ENCODE data around the gene SOWAHD.

Gene SOWAHD, protein sequence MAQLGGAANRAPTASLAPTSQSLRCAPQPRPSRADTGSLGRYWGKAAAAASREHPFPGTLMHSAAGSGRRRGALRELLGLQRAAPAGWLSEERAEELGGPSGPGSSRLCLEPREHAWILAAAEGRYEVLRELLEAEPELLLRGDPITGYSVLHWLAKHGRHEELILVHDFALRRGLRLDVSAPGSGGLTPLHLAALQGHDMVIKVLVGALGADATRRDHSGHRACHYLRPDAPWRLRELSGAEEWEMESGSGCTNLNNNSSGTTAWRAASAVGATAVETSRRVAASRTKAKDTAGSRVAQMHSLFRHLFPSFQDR

DNA sequence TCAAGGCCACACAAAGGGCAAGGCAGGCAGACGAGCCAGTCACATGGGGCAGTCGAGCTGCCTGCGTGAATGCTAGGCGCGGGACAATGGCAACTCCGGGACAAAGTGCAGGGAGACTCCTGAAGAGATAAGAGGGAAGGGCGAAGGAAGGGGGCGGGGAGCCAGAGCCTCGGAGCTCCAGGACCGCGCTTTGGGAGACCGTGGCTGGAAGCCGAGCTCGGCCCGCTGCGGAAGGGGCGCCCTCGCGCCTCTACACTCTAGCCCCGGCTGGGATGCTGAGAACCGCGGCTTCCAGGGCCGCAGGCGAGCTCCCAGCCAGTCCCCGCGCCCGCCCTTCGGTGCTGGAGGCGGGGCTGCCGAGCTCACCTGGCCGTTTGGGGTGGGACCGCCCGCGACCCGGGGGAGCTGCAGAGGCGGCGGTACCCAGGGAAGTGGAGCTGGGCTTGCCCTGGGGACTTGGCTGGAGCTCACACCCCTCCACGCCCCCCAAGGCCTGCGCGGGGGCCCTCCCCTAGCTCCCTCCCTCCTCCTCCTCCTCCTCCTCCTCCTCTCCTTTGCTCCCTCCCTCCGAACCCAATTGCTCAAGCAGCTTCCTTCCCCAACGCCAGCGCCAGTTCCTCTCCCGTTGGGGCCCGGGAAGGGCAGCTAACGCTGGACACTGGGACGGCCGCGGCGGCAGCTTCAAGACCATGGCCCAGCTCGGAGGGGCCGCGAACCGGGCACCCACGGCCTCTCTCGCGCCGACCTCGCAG lies at the start of gene SOWAHD:
Gene SOWAHD (plus strand): TSS at position 610 of the 752 bp plus-strand sequence. CDS start 80 bp downstream, at position 690.
- peak within 1 kb of the TSS; percentile 92 for H3K27ac Mint-ChIP-seq
- ATAC-seq (replicated peaks) (peak in 1 of 2 donors; percentile 13), DNase-seq (peak; percentile 34)
- peak within 1 kb of the TSS; percentile 85 to 90 for H3K4me3 Mint-ChIP-seq
- H3K27me3 Mint-ChIP-seq = no peaks in the 10 kb centered on the region
- H3K36me3 Mint-ChIP-seq = peaks cover 3 to 5% of the 10 kb centered on the region in 2 donors
- H3K9me3 Mint-ChIP-seq = no peaks in the 10 kb centered on the region
- H3K4me1 Mint-ChIP-seq = peaks cover 44 to 67% of the 10 kb centered on the region in 2 donors

DNA sequence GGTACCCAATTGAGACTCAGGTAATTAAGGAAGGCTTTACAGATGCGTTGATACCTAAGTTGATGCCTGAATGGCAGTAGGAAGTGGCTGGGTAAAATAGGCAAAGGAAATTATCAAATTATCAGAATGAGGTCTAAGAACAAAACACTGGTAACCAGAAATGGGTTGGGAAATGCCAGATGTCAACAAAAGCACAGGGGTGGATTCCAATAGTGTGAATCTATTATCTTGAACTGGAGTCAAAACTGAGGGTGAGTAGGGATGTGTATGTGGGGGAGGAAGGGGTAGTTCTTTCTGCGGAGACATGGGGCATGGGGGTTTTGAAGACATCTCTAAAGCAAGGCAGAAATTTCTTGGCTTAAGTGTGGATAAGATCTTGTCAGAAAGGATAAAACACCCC lies 49.5 kb upstream of the SOWAHD start:
- Mint-ChIP-seq H3K27ac (no peak overlapping the region), H3K4me3 (no peak overlapping the region), H3K27me3 (peaks cover 0 to 5% of the 10 kb centered on the region in 2 donors), H3K36me3 (no peaks in the 10 kb centered on the region), H3K4me1 (peaks cover 0 to 9% of the 10 kb centered on the region in 2 donors), H3K9me3 (no peaks in the 10 kb centered on the region)
- DNase-seq = no peak
- no peak for ATAC-seq (replicated peaks)

DNA sequence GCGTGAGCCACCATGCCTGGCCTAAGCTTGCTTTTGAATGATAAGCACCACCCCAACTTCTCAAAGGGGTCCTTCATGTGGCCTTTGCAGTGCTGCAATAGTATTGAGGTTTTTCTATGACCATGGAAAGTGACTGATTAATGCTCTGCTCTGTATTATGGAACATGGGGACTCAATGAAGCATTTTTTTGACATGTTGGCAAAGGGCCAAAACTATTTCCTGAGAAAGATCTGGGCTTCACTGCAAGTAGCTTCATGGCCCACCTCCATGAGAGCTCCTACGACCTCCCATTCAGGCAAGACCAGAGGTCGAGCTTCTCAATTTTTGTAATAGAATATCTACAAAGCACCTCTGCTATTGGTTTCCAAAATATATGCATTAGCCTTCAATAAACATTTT lies 48.8 kb upstream of the SOWAHD start:
- no peak overlapping the region for H3K27ac Mint-ChIP-seq
- no peak for DNase-seq
- ATAC-seq (replicated peaks) = no peak
- peaks cover 0 to 7% of the 10 kb centered on the region in 2 donors for H3K4me1 Mint-ChIP-seq
- H3K4me3 Mint-ChIP-seq = no peak overlapping the region
- peaks cover 0 to 5% of the 10 kb centered on the region in 2 donors for H3K27me3 Mint-ChIP-seq
- H3K36me3 Mint-ChIP-seq = no peaks in the 10 kb centered on the region
- no peaks in the 10 kb centered on the region for H3K9me3 Mint-ChIP-seq

DNA sequence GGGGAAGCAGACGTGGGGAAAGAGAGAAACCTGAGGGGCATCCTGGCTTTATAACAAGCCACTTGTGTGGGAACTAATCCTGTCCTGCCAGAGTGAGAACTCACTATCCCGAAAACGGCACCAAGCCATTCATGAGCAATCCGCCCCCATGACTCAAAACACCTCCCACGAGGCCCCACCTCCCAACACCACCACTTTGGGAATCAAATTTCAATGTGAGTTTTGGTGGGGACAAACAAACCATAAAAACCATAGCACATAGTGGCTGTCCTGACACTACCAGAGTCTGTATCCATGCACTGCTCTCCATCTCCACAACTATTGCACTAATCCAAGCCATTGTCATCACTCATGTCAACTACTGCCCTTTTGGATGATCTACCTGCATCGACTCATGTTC lies 36.9 kb upstream of the SOWAHD start:
- Mint-ChIP-seq H3K27ac (no peak overlapping the region), H3K4me1 (no peaks in the 10 kb centered on the region), H3K36me3 (no peaks in the 10 kb centered on the region), H3K27me3 (no peaks in the 10 kb centered on the region), H3K4me3 (no peak overlapping the region), H3K9me3 (no peaks in the 10 kb centered on the region)
- DNase-seq (no peak), ATAC-seq (replicated peaks) (no peak)

DNA sequence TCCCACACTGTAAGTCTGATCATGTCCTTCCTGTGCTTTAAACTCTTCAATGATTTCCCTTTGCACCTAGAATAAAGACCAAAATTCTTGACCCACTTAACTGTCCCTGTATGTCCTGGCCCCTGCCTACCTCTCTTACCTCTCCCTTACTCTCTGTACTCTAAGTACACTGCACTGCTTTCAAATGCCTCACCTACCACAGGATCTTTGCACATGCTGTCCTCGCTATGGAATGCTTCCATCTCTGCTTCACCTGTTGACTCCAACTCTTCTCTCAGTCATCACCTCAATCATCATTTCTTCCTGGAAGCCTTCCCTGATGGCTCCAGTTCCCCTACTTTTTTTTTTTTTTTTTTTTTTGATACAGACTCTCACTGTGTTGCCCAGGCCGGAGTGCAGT lies 36.5 kb upstream of the SOWAHD start:
- ATAC-seq (replicated peaks) (no peak), DNase-seq (no peak)
- no peaks in the 10 kb centered on the region for H3K27me3 Mint-ChIP-seq
- no peaks in the 10 kb centered on the region for H3K4me1 Mint-ChIP-seq
- H3K36me3 Mint-ChIP-seq = no peaks in the 10 kb centered on the region
- H3K9me3 Mint-ChIP-seq = no peaks in the 10 kb centered on the region
- H3K4me3 Mint-ChIP-seq = no peak overlapping the region
- H3K27ac Mint-ChIP-seq = no peak overlapping the region

DNA sequence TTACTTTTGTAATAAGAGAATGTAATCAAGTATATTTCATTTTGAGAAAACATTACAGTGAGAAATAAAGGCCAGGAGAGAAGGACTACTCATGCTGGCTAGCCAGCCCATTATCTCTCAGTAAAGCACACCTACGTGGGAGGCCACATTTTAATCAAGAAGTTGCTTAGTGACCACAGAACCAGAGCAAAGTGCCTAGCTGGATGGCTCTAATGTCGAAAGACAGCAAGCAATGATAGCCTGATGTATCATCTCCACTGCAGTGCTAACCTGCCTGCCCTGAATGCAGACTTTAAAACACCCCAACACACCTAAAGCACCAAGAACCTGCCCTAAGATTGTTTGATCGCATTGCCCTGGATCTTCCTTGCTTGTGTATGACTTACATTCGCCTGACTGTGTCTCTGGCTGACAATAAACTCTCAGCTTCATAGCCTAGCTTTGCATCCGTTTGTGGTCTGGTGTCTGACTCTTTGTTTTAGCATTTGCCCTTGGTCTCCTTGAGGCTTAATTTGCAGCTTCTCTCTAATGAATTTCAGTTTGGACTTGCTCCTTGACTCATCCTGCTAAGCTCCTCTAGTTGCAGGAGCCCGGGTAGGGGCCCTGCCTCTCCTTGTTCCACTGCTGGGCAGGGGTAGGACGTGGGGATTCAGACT lies 31.4 kb upstream of the SOWAHD start:
- Mint-ChIP-seq H3K36me3 (no peaks in the 10 kb centered on the region), H3K4me1 (no peaks in the 10 kb centered on the region), H3K4me3 (no peak overlapping the region), H3K27ac (no peak overlapping the region), H3K27me3 (peaks cover 0 to 12% of the 10 kb centered on the region in 2 donors), H3K9me3 (no peaks in the 10 kb centered on the region)
- DNase-seq (no peak), ATAC-seq (replicated peaks) (no peak)

DNA sequence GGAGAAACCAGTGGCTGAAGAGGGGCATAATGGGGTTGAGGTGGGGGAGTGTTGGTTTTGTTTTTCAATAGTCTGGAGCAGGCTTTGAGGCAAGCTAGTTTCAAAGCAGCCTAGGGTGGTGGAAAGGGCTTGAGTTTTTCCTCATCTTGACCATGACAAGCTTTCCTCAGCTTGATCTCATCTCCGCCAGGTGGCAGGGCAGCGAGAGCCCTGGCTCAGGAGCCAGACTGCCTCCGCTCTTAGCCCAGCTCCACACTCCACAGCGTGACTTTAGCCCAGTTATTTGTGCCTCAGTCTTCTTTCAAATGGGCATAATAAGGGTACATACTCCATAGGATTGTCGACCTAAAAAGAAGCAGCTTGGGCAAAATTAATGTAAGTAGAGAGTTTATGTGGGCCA lies 29.9 kb upstream of the SOWAHD start:
- DNase-seq (no peak), ATAC-seq (replicated peaks) (no peak)
- H3K27me3 Mint-ChIP-seq = peaks cover 0 to 12% of the 10 kb centered on the region in 2 donors
- no peaks in the 10 kb centered on the region for H3K4me1 Mint-ChIP-seq
- H3K36me3 Mint-ChIP-seq = no peaks in the 10 kb centered on the region
- no peaks in the 10 kb centered on the region for H3K9me3 Mint-ChIP-seq
- no peak overlapping the region for H3K27ac Mint-ChIP-seq
- no peak overlapping the region for H3K4me3 Mint-ChIP-seq

DNA sequence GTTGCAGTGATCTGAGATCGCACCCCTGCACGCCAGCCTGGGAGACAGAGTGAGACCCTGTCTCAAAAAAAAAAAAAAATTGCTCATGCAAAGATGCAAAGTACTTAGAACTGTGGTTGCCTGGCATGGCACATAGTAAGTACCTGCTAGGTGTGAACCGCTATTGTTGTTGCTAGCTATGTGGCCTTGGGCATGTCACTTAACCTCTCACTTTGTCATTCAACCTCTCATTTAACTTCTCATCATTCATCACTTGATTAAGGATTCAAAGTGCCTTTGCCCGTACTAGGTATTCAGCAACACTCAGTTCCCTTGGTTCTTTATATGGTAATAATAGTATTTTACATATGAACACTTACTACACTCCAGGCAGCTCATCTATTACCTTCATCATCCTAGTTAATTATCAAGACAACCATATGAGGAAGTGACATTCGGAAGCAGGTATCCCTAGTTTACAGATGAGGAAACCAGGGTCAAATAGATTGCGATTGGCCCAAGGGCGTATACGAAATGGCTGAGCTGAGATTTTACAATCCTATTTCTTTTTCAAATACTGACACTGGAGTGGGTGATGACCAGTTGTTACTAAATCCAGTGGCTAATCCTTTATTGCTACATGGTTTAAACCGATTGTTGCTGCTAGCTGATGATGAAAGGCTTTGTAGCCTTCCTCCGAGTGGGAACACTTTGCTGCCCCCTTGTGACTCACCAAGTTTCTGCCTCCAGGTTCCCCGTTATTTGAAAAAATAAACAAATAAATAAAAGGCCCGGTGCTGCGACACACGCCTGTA lies 28.8 kb upstream of the SOWAHD start:
- no peak overlapping the region for H3K27ac Mint-ChIP-seq
- ATAC-seq (replicated peaks) (peak; percentile 52 to 61), DNase-seq (peak; percentile 44)
- H3K4me1 Mint-ChIP-seq = no peaks in the 10 kb centered on the region
- peaks cover 0 to 12% of the 10 kb centered on the region in 2 donors for H3K27me3 Mint-ChIP-seq
- H3K4me3 Mint-ChIP-seq = no peak overlapping the region
- no peaks in the 10 kb centered on the region for H3K9me3 Mint-ChIP-seq
- no peaks in the 10 kb centered on the region for H3K36me3 Mint-ChIP-seq

DNA sequence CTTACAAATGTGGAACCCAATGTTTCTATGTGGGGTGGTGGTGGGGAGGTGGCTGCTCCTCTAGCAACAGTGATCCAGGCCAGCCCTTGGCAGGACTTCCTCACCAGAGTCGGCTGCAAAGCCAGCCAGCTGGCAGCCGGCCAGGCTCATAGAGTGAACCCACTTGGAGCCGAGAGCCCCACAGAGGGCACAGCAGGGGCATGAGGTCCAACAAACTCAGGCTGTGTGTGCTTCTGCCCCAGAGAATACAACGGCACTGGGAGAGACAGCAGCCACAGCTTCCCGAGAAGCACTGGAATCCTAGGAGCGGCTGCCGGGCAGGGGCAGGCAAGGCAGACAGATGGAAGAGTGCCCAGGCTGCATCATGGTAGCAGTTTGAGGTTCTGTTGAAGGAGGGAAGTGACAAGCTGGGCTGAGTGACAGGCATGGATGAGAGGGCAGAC lies 23.5 kb upstream of the SOWAHD start:
- no peak overlapping the region for H3K4me3 Mint-ChIP-seq

DNA sequence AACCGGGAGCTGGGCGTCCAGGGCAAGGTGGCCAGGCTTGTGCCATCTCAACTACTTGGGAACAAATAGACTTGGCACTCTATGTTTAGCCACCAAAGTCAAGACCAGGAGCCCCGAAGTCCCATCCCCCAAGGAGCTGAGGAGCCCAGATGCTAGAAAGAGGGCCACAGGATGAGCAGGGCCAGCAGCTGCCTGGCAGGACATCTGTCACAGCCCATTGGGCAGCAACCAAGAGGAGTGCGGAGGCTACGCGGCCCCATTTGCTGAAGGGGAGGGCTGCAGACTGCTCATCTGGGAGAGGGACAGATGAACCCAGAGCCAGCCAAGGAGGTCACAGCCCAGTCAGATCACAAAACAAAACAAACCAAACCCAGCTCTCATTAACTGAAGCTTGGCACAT lies 22.9 kb upstream of the SOWAHD start:
- Mint-ChIP-seq H3K4me3 (no peak overlapping the region), H3K27me3 (peaks cover 0 to 21% of the 10 kb centered on the region in 2 donors), H3K4me1 (peaks cover 0 to 4% of the 10 kb centered on the region in 2 donors), H3K9me3 (no peaks in the 10 kb centered on the region), H3K36me3 (no peaks in the 10 kb centered on the region), H3K27ac (no peak overlapping the region)
- ATAC-seq (replicated peaks) = no peak
- no peak for DNase-seq

More for the DNA sequence above, 23.5 kb upstream of the SOWAHD start:
- no peaks in the 10 kb centered on the region for H3K36me3 Mint-ChIP-seq
- no peak for ATAC-seq (replicated peaks)
- H3K4me1 Mint-ChIP-seq = peaks cover 0 to 4% of the 10 kb centered on the region in 2 donors
- H3K9me3 Mint-ChIP-seq = no peaks in the 10 kb centered on the region
- no peak overlapping the region for H3K27ac Mint-ChIP-seq
- peaks cover 0 to 21% of the 10 kb centered on the region in 2 donors for H3K27me3 Mint-ChIP-seq
- no peak for DNase-seq

DNA sequence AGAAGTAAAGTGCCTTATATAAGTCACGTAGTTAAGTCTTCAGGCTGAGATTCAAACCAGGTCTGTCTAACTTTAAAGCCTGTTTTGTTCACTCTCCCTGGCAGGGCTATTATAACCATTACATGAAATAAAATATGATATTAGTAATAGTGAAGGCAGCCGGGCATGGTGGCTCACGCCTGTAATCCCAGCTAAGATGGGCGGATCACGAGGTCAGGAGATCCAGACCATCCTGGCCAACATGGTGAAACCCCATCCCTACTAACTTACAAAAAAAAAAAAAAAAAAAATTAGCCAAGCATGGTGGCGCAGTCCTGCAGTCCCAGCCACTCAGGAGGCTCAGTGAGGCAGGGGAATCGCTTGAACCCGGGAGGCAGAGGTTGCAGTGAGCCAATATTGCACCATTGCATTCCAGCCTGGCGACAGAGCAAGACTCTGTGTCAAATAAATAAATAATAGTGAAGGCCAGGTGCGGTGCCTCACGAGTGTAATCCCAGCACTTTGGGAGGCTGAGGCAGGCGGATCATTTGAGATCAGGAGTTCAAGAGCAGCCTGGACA lies 22.1 kb upstream of the SOWAHD start:
- no peak for DNase-seq
- Mint-ChIP-seq H3K4me1 (peaks cover 0 to 4% of the 10 kb centered on the region in 2 donors), H3K27ac (no peak overlapping the region)

DNA sequence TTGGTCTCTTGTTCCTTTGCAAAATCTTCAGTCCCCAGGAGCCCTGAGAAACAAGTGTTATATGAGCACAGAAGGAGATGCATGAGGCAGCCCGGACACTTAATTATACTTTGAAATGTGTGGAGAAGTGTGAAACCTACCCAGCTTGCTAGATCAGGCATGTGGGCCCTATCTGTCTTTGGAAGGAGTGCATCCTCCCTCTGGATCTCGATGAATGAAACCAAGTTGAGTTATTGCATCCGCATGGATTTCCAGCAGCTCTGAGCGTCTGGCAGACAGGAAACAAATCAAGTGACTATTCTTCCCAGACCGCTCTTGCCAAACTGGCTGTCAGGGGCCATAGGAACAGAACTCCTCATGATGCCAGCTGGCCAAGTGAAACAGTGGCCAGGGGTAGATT lies 19.6 kb upstream of the SOWAHD start:
- Mint-ChIP-seq H3K27me3 (peaks cover 0 to 9% of the 10 kb centered on the region in 2 donors), H3K4me3 (no peak overlapping the region), H3K9me3 (no peaks in the 10 kb centered on the region), H3K4me1 (peaks cover 0 to 4% of the 10 kb centered on the region in 2 donors), H3K27ac (no peak overlapping the region), H3K36me3 (no peaks in the 10 kb centered on the region)
- DNase-seq (no peak), ATAC-seq (replicated peaks) (no peak)

More for the DNA sequence above, 22.1 kb upstream of the SOWAHD start:
- H3K36me3 Mint-ChIP-seq = no peaks in the 10 kb centered on the region
- ATAC-seq (replicated peaks) = no peak
- H3K4me3 Mint-ChIP-seq = no peak overlapping the region
- peaks cover 0 to 16% of the 10 kb centered on the region in 2 donors for H3K27me3 Mint-ChIP-seq
- H3K9me3 Mint-ChIP-seq = no peaks in the 10 kb centered on the region

DNA sequence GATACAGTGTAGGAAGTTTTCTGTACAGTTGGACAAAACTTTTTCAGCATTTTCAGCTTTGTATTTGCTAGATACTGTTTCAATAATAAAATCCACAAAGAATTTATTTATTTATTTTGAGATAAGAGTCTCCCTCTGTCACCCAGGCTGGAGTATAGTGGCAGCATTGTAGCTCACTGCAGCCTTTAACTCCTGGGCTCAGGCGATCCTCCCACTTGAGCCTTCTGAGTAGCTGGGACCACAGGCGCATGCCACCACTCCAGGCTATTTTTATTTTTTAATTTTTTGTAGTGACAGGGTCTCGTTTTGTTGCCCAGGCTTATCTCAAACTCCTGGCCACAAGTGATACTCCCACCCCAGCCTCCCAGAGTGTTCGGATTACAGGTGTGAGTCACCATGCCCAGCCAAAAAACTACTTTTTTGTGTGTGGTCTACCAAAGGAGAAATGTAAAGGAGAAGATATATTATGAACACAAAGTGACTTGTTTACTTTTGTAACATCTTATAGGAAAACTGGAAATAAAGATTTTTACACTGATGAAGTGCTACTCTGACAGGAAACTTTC lies 13.0 kb upstream of the SOWAHD start:
- ATAC-seq (replicated peaks) = no peak
- no peaks in the 10 kb centered on the region for H3K36me3 Mint-ChIP-seq
- H3K4me1 Mint-ChIP-seq = no peaks in the 10 kb centered on the region
- no peak for DNase-seq
- no peaks in the 10 kb centered on the region for H3K27me3 Mint-ChIP-seq
- H3K4me3 Mint-ChIP-seq = no peak overlapping the region
- H3K9me3 Mint-ChIP-seq = no peaks in the 10 kb centered on the region
- no peak overlapping the region for H3K27ac Mint-ChIP-seq

Data from stimulated activated naive B cell treated with anti-CD40 and anti-IgM and Interleukin-4, amounts not matched to agents 10 μg/mL and 1 μg/mL and 100 μg/mL, for 72 hours (primary cell).